Lower leg skin (tissue), 4 donors: ENCODE data around the gene SHISA4. TPM values are rescaled to one million over a fixed set of nuclear protein-coding genes. Genes with fewer than 3 reads are reported as not detected.
"Not testable (repeated sequence)": the region's sequence is repeated elsewhere in the genome, so short reads cannot be mapped to it uniquely, and the experiment has no call there.

ENCODE experiments used
- DNase-seq, 2 donors: peaks; one replicate each; pipeline ENCODE4 v3.0.0-alpha.2; 2019; ENCODE audit warnings: low spot score in 2 of 2
- H3K4me3 ChIP-seq: fragments of 200-600 bp; sonication (generic); 2 replicates; pipeline ENCODE4 v1.5.1; 2017; ENCODE audit warnings: mild to moderate bottlenecking, low read depth; ENCODE audit not compliant: poor library complexity, severe bottlenecking
- POLR2A ChIP-seq, 2 donors: fragments of 450-650 bp; IDR thresholded peaks; one replicate each; pipeline ENCODE4 v1.6.1; 2016 to 2017; ENCODE audit warnings: antibody characterized with exemption in 2 of 2, mild to moderate bottlenecking in 1 of 2, moderate library complexity in 1 of 2
- WGBS, 2 donors: methylation state at CpG; one replicate each; pipeline ENCODE4 v1.1.5; 2018; 5-methylcytosine and 5-hydroxymethylcytosine counted together
- intact Hi-C: fragments of 100-400 bp; cut with DNase I; formaldehyde crosslinking; loops from one replicate; pipeline ENCODE4 v1.15.0; 2023; ENCODE audit warnings: low total_unique reads
- total RNA-seq, 4 donors: library from RNA; depleted of rRNA; stranded (reverse); fragments of >200 nt; gene quantifications; one replicate each; pipeline ENCODE4 v1.1.0, GENCODE V29; 2016
- TF ChIP-seq, protein P1 (sequence below), 3 donors: fragments of 450-650 bp; IDR thresholded peaks; one replicate each; pipeline ENCODE4 v1.5.1; 2016; ENCODE audit warnings: antibody characterized with exemption in 3 of 3, mild to moderate bottlenecking in 3 of 3, moderate library complexity in 2 of 3

The SHISA4 gene
- 10 to 100 TPM in 1 of 4 donors, 1 to 10 TPM in 3; 4.6 to 14.2 (median 7.2) TPM for total RNA-seq

GRCh38 chr1:201888282-201889089, at the start of gene SHISA4:
Gene SHISA4 (plus strand): TSS chr1:201888898. CDS start chr1:201888995, 97 bp downstream.
- H3K4me3 ChIP-seq: peak within 1 kb of the TSS; percentile 58
- no peak for TF ChIP-seq POLR2A (IDR thresholded peaks at IDR 0.05)
- TF ChIP-seq, protein P1, sequence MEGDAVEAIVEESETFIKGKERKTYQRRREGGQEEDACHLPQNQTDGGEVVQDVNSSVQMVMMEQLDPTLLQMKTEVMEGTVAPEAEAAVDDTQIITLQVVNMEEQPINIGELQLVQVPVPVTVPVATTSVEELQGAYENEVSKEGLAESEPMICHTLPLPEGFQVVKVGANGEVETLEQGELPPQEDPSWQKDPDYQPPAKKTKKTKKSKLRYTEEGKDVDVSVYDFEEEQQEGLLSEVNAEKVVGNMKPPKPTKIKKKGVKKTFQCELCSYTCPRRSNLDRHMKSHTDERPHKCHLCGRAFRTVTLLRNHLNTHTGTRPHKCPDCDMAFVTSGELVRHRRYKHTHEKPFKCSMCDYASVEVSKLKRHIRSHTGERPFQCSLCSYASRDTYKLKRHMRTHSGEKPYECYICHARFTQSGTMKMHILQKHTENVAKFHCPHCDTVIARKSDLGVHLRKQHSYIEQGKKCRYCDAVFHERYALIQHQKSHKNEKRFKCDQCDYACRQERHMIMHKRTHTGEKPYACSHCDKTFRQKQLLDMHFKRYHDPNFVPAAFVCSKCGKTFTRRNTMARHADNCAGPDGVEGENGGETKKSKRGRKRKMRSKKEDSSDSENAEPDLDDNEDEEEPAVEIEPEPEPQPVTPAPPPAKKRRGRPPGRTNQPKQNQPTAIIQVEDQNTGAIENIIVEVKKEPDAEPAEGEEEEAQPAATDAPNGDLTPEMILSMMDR (IDR thresholded peaks at IDR 0.05): no peak
- peak; percentile 44 to 90 for DNase-seq
- 7 to 15% methylated on average over 9 to 29 of the region's 49 CpGs for WGBS, 2 donors
- intact Hi-C loops: no loop called here

- intact Hi-C loops, H3K4me3 ChIP-seq, DNase-seq: not testable (repeated sequence)
- WGBS, 2 donors: 95 to 98% methylated on average over 10 of the region's 10 CpGs
Observed at GRCh38 chr1:201839089-201839488, 49.6 kb upstream of the SHISA4 start.

DNA sequence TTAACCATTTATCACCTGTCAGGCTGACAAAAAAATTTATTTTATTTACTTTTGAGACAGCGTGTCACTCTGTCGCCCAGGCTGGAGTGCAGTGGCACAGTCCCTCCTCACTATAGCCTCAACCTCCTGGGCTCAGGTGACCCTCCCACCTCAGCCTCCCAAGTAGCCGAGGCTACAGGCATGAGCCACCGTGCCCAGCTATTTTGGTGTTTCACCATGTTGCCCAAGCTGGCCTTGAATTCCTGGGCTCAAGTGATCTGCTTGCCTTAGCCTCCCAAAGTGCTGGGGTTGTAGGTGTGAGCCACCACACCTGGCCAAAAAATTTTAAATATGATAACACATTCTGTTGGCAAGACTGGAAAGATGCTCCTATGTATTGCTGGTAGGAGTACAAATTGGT, 48.6 kb upstream of the SHISA4 start:
- no peak overlapping the region for H3K4me3 ChIP-seq
- intact Hi-C loops: no loop called here
- no peak for DNase-seq
- TF ChIP-seq, protein P1 (IDR thresholded peaks at IDR 0.05): no peak
- no peak for TF ChIP-seq POLR2A (IDR thresholded peaks at IDR 0.05)
- 97 to 99% methylated on average over 4 of the region's 4 CpGs for WGBS, 2 donors

DNA sequence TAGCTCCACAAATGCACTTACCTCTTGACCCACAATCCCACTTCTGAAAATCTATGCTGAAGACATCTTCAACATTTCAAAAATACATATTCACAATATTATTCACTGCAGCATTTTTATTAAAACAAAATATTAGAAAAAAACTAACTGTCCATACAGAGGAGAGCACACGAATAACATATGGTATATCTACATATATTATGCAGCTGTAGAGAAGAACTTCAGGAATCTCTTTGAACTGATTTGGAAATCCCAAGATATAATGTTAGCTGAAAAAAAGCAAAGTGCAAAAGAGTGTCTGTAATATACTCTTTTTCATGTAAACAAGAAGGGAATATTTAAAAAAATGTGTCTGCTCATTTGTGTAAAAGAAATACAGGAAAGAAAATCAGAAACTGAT, 48.2 kb upstream of the SHISA4 start:
- DNase-seq: no peak
- intact Hi-C loops: no loop called here
- 85 to 95% methylated on average over 1 of the region's 1 CpG for WGBS, 2 donors
- no peak for TF ChIP-seq POLR2A (IDR thresholded peaks at IDR 0.05)
- TF ChIP-seq, protein P1 (IDR thresholded peaks at IDR 0.05): no peak
- H3K4me3 ChIP-seq: no peak overlapping the region

- no peak for DNase-seq
- intact Hi-C loops: no loop called here
- WGBS, 2 donors: 79 to 90% methylated on average over 2 of the region's 2 CpGs
- no peak for TF ChIP-seq POLR2A (IDR thresholded peaks at IDR 0.05)
- TF ChIP-seq, protein P1 (IDR thresholded peaks at IDR 0.05): no peak
- no peak overlapping the region for H3K4me3 ChIP-seq
Observed at GRCh38 chr1:201841265-201841912, 47.3 kb upstream of the SHISA4 start.

- TF ChIP-seq, protein P1 (IDR thresholded peaks at IDR 0.05): no peak
- TF ChIP-seq POLR2A (IDR thresholded peaks at IDR 0.05): no peak
- intact Hi-C loops: no loop called here
- WGBS, 2 donors: 94% methylated on average over 2 of the region's 2 CpGs
- no peak for DNase-seq
- H3K4me3 ChIP-seq: no peak overlapping the region
Observed at GRCh38 chr1:201842472-201843027, 46.1 kb upstream of the SHISA4 start.
